Kidney capillary endothelial cell (primary cell): Measurements from ENCODE around the gene NPPC.
"Not testable (repeated sequence)": the region's sequence is repeated elsewhere in the genome, so short reads cannot be mapped to it uniquely, and the experiment has no call there.

ENCODE experiments used
- DNase-seq: peaks from one replicate; pipeline ENCODE4 v3.0.0-alpha.2; 2018; ENCODE audit warnings: low spot score

The NPPC gene

DNA sequence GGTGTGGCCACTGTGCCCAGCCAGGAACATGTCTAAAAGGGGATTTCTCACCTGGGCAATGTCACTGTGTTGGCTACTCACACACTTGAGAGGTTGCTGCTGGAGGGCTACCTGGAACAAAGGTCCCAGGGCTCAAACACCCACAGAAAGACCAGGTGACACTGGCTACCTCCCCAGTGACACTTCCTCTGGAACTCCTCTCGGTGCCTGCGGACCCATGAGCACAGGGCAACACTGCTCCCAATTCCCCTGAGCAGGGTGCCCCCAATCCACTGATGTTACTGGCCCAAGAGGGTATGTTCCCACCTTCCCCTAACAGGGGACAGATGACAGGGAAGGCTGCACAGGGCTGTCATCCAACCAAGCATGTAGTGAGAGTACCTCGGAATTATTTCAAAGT lies 5.8 kb downstream of the NPPC start:
- no peak for DNase-seq

DNA sequence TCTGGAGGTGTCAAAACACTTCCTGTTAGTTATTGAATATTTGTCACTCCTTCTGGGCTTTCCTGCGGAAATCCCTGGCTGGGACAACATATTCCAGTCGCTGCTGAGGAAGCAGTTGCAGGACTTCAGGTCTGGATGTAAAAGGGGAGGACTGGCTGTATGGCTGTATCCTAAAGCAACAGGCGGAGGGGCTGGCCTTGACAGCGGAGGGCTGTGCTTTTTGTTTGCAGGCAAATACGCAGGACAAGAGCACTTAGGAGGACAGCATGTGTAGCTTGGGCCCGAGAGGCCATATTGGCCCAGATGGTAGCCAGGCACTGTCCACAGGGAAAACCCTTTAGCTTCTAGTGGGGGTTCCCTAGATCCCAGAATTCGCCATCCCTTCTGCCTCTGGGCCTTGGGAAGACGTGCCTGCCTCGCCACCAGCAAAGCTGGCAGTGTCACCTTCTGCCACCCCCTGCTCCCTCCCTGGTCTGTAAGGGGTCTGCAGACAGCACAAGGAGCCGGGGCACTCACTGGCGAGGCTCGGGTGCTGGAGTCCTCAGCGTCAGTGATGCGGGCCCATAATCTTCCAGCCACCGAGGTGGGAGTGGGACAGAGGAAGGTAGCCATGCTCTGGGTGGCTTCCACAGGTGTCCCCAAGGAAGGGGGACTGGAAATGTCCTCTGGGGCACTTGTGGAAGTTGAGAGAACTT lies 6.7 kb downstream of the NPPC start:
- no peak for DNase-seq

DNA sequence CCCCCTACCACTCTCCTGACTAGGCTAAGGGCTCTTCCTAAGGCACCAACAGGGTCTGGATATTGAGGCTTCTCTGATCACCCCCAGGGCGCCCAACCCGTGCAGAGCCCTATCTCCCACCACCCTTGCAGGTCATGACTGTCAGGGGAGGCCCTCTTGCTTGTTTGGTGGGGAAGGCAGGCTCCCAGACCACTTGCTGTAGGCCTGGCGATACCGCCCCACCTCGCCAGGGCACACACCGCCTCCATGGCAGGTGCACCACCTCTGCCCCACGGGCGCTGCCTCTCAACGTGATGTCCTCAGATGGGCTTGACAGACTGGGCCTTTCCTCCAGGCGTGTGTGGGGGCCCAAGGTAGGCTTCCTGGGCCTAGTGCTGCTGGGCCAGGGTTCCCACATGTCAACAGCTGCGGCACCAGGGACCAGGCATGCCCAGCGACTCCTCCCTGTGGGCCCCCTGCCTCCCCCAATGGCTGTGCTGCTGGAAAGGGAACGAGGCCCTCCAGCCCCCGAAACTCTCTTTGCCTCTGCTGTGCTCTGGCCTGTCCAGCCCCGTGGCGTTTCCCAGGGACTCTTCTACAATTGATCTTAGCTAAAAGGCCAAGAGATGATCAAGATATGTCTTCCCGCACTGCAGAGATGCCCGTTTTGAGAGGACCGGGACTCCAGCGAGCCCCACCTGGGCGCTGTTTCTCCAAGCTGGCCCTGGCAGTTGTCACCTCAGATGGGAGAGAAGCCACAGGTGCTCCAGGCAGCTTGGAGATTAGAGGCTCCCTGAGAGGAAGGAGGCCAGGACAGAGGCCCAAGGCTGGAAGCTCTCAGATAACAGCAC lies 7.5 kb downstream of the NPPC start:
- no peak for DNase-seq

DNA sequence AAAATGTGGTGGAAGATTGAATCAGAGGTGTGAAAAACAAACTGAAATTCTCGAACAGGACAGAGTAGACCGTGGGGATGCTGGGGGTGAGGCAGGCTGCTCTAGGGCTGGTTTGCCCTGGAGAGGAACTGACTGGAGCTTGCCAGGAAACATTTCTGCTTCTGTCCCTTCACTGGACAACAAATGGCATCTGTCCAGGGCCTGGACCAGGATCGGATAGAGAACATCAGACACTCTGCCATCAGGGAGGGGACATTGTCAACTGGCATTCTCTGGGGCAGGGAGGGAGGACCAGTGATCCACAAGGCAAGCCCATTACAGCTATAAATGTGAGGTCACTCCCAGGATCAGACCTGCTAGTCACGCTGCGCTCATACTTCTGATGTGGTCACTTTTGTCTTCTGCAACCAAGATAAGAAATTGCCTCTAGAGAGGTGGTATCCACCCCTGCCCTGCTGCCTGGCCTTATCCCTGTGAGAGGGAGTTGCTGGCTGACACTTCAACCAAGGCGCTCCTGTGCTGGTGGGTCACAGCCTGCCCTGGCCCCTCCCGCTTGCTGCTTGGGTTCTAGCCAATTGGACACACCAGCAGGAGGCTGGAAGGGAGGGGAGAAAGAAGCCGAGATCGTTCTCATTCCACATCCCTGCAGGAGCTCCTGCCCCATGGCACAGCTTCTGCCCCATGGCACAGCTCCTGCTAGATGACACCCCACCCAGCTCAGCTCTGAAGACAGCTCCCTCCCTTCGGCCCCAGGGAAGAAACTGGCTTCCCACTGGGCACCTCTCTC lies 8.7 kb downstream of the NPPC start:
- DNase-seq = no peak

DNA sequence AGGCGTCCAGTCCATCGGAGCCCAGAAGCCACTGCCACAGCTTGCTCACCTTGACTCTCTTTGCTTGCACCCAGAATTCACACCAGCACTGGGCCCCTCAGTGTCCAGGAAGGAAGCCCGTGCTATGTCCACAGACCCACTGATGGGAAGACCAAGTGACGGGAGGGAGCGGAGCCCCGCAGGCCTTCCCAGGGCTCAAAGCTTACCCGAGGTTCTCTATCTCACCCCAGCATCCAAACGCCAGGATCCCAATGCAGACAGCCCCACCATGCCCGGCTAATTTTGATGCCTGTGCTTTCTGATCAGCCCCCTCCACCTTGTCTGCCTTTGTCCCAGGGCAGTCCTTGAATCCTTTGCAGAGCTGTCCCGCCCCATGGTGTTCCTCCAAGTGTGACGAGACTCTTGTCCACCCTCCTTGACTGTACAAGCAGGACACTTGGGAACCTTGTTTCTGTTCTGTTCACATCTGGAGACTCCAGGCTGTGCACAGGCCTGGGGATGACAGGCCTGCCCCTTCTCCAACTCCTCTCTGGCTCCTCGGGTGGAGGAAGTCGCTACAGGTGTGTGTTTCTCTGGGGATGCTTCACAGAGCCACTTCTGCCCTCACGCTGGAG lies 12.0 kb downstream of the NPPC start:
- no peak for DNase-seq

DNA sequence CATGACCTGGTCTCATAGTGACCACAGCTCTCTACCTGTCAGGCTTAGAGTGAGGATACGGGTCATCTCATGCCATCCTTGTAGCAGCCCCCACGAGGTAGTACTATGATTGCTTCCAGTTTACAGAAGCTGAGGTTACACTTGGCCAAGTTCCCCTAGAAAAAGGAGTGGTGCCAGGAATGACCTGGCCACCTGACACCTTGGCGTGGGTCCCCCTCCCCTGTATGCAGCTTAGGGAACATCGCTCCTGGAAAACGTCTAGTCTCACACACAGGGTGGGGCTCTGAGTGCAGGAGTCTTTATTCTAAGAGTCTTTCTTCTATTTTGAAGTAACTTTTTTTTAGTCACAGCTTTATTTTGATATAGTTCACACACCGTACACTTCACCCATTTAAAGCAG lies 14.8 kb downstream of the NPPC start:
- no peak for DNase-seq

DNA sequence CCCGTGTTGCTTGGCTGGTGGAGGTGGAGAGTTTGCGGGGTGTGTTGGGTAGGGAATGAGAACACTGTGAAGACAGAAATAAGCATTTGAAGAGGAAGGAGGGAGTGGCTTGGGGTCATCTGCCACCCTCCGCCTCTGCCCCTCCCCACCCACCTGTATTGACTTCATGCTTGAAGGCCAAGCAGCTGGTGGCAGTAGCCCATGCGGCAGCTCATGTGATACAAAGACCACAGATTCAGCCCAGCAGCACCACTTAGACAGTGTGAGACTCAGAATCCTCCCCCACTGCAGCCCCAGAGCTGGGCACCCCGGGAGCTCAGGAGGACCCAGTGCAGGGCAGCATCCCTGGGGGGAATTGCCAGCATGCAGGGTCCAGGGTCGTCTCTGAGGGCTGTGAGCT lies 15.4 kb downstream of the NPPC start:
- no peak for DNase-seq

DNA sequence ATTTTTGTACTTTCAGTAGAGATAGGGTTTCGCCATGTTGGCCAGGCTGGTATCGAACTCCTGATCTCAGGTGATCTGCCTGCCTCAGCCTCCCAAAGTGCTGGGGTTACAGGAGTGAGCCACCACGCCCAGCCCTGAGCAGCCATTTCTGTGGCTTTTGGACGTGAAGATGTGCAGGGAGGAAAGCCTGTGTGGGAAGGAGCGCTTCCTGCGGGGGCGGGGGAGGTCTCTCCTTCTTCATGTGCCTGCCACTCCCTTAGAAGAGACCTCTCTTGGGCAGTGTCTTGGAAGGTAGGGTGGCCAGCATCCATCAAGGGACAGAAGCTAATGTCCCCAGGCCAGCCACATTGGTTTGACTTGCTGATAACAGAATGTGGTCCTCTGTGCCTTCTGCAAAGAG lies 16.0 kb downstream of the NPPC start:
- not testable (repeated sequence) for DNase-seq

DNA sequence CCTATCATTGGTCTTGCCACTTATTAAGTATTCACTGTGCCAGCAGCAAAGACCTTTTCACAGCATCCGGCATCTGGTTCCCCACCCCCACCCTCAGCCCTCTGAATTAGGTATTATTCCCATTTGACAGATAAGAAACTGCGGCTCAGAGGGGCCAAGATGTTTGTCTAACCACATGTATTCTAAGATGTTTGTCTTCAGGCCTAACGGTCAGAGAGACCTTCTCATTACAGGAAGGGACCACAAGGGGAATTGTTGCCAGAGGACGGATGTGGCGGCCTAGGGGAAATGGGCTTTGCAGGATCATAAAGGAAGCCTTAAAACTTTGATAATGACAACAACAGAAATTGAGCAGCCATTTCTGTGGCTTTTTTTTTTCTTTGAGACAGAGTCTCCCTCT lies 16.6 kb downstream of the NPPC start:
- no peak for DNase-seq

DNA sequence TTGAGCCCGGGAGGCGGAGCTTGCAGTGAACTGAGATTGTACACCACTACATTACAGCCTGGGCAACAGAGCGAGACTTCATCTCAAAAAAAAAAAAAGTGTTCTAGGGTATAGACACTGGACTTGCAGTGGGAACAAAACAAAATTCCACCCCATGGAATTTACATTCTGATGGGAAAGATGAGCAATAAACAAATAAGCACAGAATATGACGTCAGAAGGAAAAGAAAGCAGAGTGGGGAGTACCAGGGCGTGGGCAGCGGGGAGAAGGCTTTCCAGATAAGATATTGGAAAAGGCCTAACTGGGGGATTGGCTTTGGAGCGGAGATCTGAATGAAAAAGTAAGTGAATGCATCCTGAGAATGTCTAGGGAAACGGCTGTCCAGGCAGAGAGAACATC lies 17.6 kb downstream of the NPPC start:
- DNase-seq = no peak

DNA sequence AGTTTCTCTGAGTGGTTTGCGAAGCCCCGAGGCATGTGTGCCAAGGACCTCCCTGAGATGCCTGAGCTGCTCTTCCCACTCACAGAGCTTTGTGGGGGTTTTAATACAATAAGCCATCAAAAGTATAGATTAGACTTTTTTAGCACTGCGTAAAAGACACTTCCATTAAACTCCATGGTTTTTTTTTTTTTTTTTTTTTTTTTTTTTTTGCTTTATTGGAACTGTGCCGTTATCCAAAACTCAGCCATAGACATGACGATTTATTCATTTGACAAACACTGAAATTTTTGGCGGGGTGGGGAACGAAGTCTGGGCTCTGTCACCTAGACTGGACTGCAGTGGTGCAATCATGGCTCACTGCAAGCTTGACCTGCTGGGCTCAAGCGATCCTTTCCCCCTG lies 18.4 kb downstream of the NPPC start:
- DNase-seq = no peak

DNA sequence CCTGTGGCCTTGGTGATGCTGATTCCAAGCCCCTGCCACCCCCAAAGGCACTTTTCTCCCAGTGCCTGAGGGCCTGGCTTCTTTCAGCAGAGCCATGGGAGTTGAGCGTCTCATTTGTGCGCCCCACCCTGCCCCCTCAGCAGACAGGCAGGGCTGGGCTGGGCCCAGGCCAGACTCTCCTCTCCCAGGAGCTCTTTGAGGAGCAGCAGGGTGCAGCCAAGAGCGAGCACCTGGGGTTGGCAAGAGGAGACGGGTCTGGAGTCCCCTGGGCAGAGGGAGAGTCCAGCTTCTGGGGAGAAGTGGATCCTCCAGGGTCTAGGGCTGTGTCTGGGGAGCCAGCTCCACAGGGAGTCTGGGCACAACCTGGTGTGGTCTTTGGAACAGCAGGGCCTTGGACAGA lies 21.2 kb downstream of the NPPC start:
- DNase-seq = no peak

DNA sequence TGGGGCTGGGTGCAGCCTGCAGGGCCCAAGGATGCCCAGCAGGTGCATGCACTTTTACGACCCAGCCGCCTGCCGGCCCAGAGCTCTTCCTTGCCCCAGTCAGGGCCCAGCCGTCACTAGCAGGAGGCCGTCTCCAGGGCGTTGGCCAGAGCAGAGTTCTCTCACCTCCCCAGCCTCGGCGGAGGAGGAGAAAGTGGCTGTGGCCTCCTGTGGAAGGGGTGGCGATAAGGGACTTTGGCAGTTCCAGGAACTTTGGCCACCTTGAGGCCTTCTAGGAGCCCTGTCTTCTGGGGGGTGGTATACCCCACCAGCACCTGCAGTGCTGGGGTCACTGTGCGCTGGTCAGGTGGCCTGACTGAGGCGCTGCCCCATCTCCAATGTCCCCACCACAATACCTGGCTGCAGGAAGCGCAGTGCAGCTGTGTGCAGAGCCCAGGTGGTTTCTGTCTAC lies 22.0 kb downstream of the NPPC start:
- no peak for DNase-seq

DNA sequence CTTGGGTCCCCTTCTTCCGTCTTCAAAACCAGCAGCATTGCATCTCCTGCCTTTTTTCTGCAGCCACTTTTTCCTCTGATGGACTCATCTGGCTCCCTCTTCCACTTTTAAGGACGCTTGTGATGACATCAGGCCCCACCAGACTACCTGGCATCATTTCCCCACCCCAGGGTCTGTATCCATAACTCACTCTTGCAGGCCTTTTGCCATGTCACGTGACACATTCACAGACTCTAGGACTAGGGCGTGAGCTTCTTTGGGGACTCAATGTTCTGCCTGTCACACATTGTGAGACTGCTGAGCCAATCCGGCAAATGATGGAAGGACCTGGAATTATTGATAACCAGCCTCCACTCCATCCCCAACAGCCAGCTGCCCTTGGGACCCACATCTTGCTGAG lies 23.6 kb downstream of the NPPC start:
- no peak for DNase-seq

DNA sequence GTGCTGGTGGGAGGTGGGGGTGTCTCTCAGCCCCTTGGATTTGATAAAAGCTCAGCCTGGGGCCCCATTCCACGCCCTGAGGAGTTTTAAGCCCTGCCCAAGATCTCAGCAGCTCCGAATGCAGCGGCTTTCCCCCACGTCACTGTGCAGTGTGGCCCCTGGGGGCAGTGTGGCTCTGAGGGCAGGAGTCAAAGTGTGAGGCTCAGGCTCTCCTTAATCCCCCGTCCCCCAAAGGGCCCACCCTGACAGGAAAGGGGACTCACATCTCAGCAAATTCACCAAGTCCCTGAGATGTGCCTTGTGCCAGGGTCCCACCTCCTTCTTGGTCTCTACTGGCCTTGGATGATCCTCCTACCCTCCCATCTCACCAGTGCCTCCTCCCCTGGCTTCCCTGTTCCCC lies 25.2 kb downstream of the NPPC start:
- DNase-seq = no peak

DNA sequence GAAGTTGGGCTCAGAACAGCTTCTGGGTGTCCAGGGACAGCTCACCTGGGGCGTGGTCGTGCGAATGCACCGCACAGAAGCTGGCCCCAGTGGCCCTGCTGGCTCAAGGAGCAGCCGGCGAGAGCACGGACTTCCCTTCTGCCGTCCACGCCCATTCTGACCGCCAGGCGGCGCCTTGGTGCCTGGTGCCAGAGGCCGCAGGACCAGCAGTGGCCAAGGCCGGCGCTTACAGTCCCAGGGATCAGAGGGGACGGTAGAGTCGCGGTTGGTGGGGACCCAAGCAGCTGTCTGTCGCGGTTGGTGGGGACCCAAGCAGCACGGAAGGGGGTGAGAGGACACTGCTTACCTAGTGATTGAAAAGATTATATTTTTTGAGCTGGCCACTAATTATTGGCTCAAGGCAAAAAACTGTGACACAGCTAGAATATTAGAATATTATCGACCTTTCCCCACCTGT lies 25.7 kb downstream of the NPPC start:
- DNase-seq = peak; percentile 63

DNA sequence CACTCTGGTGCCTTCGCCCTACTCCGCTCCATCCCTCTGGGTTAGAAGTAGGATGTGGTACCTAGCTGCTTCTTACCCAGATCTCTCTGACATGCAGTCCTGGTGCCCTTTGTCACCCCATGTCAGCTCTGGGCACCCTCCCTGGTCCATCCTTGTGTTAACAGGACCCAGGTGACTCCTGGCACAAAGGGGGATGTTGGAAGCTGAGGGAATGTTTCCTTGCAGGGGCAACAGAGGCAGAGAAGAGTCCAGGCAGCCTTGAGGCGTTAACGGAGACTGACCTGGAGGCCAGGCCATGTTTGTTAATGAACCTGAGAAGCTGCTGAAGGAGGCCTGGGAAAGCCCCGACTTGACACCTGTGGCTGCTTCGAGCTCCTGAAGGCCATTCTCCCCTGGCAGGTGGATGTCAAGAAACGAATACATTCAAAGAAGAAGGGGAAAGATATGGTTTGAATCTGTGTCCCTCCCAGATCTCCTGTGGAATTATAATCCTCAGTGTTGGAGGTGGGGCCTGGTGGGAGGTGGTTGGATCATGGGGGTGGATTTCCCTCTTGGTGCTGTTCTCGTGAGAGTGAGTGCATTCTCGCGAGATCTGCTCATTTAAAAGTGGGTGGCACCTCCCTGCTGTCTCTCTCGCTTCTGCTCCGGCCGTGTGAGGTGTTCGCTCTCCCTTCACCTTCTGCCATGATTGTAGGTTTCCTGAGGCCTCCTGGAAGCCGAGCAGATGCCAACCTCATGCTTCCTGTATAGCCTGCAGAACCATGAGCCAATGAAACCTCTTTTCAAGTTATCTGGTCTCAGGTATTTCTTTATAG lies 31.4 kb downstream of the NPPC start:
- no peak for DNase-seq

DNA sequence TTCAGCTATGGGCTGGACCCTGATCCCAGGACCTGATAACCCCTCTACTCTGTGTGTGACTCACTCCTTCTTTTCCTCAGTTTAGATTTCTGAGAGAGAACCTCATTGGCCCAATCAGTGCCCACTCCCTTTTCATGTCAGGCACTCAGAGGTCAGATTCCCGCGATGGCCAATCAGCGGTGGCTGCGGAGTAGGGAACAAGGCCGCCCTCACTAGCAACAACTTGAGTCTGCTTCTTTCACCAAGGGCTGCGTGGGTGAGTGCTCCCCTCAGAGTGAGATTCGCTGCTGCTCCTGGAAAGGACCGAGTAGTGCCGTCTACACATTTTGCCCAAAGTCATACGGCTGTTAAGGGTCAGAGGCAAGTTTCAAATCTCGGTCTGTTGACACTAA lies 34.7 kb downstream of the NPPC start:
- no peak for DNase-seq

DNA sequence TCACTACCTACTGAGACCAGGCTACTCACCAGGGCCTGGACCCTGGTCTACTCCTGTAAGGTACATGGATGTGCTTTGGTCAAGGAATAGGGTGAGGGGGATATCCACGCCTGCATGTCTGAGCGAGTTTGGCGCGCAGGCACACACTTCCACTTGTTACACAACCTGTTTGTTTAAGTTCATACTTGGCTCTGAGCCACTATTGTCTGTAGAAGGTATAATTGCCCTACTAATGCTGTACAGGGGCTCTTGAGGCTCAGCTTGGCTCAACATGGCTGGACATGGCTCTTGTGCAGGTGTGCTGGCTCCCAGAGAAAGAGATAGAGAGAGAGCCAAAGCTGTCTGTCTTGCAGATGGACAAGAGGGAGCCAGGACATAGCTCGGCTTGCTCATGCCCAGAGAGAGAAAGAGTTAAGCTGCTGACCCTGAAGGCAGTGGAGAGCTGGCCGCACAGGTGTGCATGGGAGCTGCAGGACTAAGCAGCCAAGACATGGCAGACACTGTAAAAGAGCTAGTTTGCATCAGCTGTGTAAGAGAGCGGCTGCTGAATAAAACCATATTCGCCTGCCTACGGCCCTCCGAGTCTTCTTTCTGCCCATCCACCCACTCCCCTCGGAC lies 35.2 kb downstream of the NPPC start:
- DNase-seq = no peak

DNA sequence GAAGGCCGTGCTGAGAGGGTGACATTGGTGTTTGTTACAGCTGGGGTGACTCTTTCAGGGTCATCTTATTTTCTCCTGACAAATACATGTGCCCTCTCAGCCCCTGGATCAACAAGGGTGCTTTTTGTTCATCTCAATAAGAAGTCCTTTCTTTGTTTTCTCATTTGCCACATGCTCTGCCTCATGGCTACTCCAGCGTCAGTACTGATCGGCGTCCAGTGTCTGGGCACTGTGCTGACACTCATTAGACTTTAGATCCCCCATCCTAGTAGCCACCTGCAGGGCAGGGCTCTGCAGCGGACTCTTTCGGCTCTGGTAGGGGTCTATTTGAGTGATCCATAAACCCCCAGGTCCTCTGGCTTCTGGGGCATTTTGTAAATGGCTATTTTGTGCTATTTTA lies 38.4 kb downstream of the NPPC start:
- DNase-seq = no peak

DNA sequence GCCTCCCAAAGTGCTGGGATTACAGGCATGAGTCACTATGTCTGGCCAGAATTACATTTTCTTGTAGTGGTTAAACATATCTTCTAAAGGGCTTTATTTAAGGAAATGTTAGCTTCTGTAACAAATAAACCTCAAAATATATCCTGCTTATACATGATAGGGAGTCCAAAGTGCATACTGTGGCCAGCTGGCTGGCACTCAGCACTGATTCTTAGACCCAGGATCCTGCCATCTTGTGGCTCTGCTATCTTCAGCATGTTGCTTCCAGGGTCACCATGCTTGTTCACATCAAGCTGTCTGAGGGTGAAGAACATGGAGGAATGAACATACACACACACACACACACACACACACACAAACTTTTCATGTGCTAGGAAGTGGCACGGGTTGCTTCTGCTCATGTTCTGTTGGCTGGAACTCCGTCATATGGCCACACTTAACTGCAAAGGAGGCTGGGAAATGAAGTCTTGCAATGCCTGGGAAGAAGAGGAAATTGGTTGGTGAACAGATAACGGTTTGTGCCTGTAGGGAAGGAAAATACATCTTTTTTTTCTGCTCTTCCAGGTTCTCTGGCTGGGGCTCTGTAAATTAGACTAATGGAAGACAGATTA lies 40.0 kb downstream of the NPPC start:
- no peak for DNase-seq
